Activated T-helper 1 cell treated with anti-CD3 and anti-CD28 coated beads, Interleukin-12 subunit alpha, Interleukin-12 subunit beta, Interleukin-2, Interleukin-4 antibody, amounts not matched to agents 30 ng/mL and 10 ng/mL and 1 ng/mL, durations not matched to agents 14 hours and 24 hours and 36 hours (primary cell): Measurements from ENCODE around the gene RHOBTB3. TPM values are rescaled to one million over a fixed set of nuclear protein-coding genes. Genes with fewer than 3 reads are reported as not detected.
"Not testable (repeated sequence)": the region's sequence is repeated elsewhere in the genome, so short reads cannot be mapped to it uniquely, and the experiment has no call there.

ENCODE experiments used
- DNase-seq: peaks from one replicate; pipeline ENCODE4 v3.0.0; 2021; ENCODE audit warnings: low spot score
- H3K27ac Mint-ChIP-seq: one replicate; pipeline ENCODE4 v1.8.0; 2021; ENCODE audit warnings: mild to moderate bottlenecking, mixed read lengths
- H3K27me3 Mint-ChIP-seq: one replicate; pipeline ENCODE4 v1.8.0; 2022; ENCODE audit warnings: mild to moderate bottlenecking, moderate library complexity, mixed read lengths; ENCODE audit not compliant: insufficient read depth
- H3K36me3 Mint-ChIP-seq: one replicate; pipeline ENCODE4 v1.8.0; 2021; ENCODE audit warnings: low read depth, mixed read lengths
- H3K4me1 Mint-ChIP-seq: one replicate; pipeline ENCODE4 v1.8.0; 2021; ENCODE audit warnings: low read depth, mixed read lengths
- H3K4me3 Mint-ChIP-seq: one replicate; pipeline ENCODE4 v1.8.0; 2021; ENCODE audit warnings: mild to moderate bottlenecking, moderate library complexity, mixed read lengths
- H3K9me3 Mint-ChIP-seq: one replicate; pipeline ENCODE4 v1.8.0; 2021; ENCODE audit warnings: mixed read lengths
- intact Hi-C: fragments of 100-400 bp; cut with micrococcal nuclease; formaldehyde crosslinking; loops from one replicate; pipeline ENCODE4 v1.15.1; 2024
- total RNA-seq: library from RNA; stranded (reverse); gene quantifications from 2 replicates; pipeline ENCODE4 v1.2.3, GENCODE V29; 2022

The RHOBTB3 gene
- total RNA-seq, 1 donor from 2014 or later: 0.36 TPM

- Mint-ChIP-seq H3K27ac (peak overlapping the region; percentile 77), H3K9me3 (peaks cover 3% of the 10 kb centered on the region), H3K27me3 (no peaks in the 10 kb centered on the region), H3K4me3 (peak overlapping the region; percentile 38), H3K36me3 (peaks cover 23% of the 10 kb centered on the region), H3K4me1 (peaks cover 54% of the 10 kb centered on the region)
- intact Hi-C loops: loop anchor here (1.0 kb wide), 3 partner anchors 14 to 27 kb away; partner anchors contain the start of gene GLRX
- DNase-seq: no peak
These were observed 77.0 kb downstream of the RHOBTB3 start for GRCh38 chr5:95808013-95808685.

DNA sequence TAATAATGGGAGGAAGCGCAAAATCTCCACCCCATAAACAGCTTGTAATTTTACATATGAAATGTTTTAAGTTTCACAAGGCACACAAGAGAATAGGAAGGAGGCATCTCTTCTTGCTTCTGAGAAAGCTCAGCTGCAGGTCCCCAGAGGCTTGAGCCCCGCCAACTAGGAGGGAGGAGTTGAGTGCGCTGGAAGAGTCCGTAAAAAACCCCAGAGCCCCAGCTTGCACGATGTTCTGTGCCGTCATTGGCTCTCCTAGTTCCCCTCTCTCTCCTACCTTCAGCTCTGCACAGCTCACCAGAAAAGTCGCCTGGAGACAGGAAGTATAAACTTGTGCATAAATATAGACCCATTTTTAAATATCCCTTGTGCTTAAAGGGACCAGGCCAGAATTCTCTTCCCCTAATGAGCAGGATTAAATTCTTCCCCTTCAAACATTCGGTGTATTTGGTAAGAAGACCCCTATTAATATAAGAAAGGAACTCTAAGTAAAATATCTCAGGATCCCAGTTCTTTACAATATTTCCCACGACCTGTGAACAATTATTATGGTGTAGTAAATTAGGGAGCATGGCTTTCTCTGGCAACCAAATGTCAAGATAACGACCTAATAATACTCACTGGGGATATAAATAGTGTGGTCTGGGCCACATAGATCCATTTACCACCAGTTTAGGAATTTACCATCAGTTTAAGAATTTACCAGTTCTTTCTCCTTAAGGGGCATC lies 77.7 kb downstream of the RHOBTB3 start:
- peaks cover 3% of the 10 kb centered on the region for H3K9me3 Mint-ChIP-seq
- peaks cover 58% of the 10 kb centered on the region for H3K4me1 Mint-ChIP-seq
- peak overlapping the region; percentile 77 for H3K27ac Mint-ChIP-seq
- peak overlapping the region; percentile 72 for H3K4me3 Mint-ChIP-seq
- intact Hi-C loops: loop anchor here (1.0 kb wide), 3 partner anchors 13 to 28 kb away; partner anchors contain the start of gene GLRX
- H3K27me3 Mint-ChIP-seq: no peaks in the 10 kb centered on the region
- peaks cover 27% of the 10 kb centered on the region for H3K36me3 Mint-ChIP-seq
- peak; percentile 81 for DNase-seq

- intact Hi-C loops: no loop called here
- Mint-ChIP-seq H3K4me1 (peaks cover 63% of the 10 kb centered on the region), H3K4me3 (peak overlapping the region; percentile 72), H3K9me3 (peaks cover 3% of the 10 kb centered on the region), H3K36me3 (peaks cover 29% of the 10 kb centered on the region), H3K27me3 (no peaks in the 10 kb centered on the region), H3K27ac (peak overlapping the region; percentile 77)
- DNase-seq: no peak
These were observed 78.4 kb downstream of the RHOBTB3 start for GRCh38 chr5:95809414-95809960.

GRCh38 chr5:95810305-95811125 lies 79.4 kb downstream of the RHOBTB3 start:
- Mint-ChIP-seq H3K9me3 (no peaks in the 10 kb centered on the region), H3K27ac (peak overlapping the region; percentile 73), H3K4me1 (peaks cover 71% of the 10 kb centered on the region), H3K4me3 (peak overlapping the region; percentile 72), H3K27me3 (no peaks in the 10 kb centered on the region), H3K36me3 (peaks cover 31% of the 10 kb centered on the region)
- DNase-seq: no peak
- intact Hi-C loops: no loop called here

DNA sequence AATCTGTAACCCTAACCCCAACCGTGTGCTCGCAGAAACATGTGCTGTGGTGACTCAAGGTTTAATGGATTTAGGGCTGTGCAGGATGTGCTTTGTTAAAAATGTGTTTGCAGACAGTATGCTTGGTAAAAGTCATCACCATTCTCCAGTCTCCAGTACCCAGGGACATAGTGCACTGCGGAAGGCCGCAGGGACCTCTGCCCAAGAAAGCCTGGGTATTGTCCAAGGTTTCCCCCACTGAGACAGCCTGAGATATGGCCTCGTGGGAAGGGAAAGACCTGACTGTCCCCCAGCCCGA lies 79.9 kb downstream of the RHOBTB3 start:
- Mint-ChIP-seq H3K27ac (peak overlapping the region; percentile 73), H3K36me3 (peaks cover 36% of the 10 kb centered on the region), H3K4me1 (peaks cover 77% of the 10 kb centered on the region), H3K4me3 (peak overlapping the region; percentile 72)
- H3K27me3 Mint-ChIP-seq, DNase-seq, H3K9me3 Mint-ChIP-seq, intact Hi-C loops: not testable (repeated sequence)

DNA sequence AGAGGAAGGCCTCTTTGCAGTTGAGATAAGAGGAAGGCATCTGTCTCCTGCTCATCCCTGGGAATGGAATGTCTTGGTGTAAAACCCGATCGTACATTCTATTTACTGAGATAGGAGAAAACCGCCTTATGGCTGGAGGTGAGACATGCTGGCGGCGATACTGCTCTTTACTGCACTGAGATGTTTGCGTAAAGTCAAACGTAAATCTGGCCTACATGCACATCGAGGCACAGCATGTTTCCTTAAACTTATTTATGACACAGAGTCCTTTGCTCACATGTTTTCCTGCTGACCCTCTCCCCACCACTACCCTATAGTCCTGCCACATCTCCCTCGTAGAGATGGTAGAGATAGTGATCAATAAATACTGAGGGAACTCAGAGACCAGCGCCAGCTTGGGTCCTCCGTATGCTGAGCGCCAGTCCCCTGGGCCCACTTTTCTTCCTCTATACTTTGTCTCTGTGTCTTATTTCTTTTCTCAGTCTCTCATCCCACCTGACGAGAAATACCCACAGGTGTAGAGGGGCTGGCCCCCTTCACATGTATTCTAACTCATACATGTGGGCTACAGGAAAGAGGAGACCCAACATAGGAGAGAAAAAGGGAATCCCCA lies 80.4 kb downstream of the RHOBTB3 start:
- intact Hi-C loops: loop anchor here (2.0 kb wide), 1 partner anchor 31 kb away; no protein-coding TSS in a partner anchor
- Mint-ChIP-seq H3K36me3 (peaks cover 38% of the 10 kb centered on the region), H3K4me3 (peak overlapping the region; percentile 28), H3K27ac (peak overlapping the region; percentile 40), H3K4me1 (peaks cover 82% of the 10 kb centered on the region)
- H3K9me3 Mint-ChIP-seq, DNase-seq, H3K27me3 Mint-ChIP-seq: not testable (repeated sequence)

DNA sequence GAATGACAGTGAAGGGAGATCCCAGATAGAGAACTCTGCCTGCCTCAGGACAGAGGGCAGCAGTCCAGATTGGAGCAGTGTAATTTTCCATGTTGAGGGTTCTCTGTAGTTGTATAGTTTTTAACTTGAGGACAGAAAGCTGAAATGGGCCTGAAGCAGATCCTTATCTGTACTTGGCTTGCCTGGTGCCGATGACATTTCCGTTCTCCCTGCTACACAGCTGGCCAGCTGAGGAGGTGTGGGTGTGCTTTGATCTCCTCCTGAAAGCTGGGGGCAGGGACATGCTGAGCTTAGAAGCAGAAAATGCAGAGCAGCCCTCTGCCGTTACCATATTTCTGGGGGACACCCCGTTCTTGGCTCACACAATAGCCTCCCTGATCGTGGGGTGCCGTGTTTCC lies 80.9 kb downstream of the RHOBTB3 start:
- peak overlapping the region; percentile 40 for H3K27ac Mint-ChIP-seq
- no peaks in the 10 kb centered on the region for H3K9me3 Mint-ChIP-seq
- no peak for DNase-seq
- H3K4me1 Mint-ChIP-seq: peaks cover 84% of the 10 kb centered on the region
- peaks cover 38% of the 10 kb centered on the region for H3K36me3 Mint-ChIP-seq
- intact Hi-C loops: loop anchor here (2.0 kb wide), 1 partner anchor 31 kb away; no protein-coding TSS in a partner anchor
- H3K4me3 Mint-ChIP-seq: peak overlapping the region; percentile 32
- H3K27me3 Mint-ChIP-seq: no peaks in the 10 kb centered on the region

GRCh38 chr5:95813035-95813434 lies 81.9 kb downstream of the RHOBTB3 start:
- Mint-ChIP-seq H3K36me3 (peaks cover 38% of the 10 kb centered on the region), H3K4me1 (peaks cover 90% of the 10 kb centered on the region)
- H3K4me3 Mint-ChIP-seq, H3K9me3 Mint-ChIP-seq, H3K27ac Mint-ChIP-seq, H3K27me3 Mint-ChIP-seq, DNase-seq: not testable (repeated sequence)
- intact Hi-C loops: loop anchor here (2.0 kb wide), 1 partner anchor 32 kb away; no protein-coding TSS in a partner anchor

GRCh38 chr5:95815155-95815729 lies 84.1 kb downstream of the RHOBTB3 start:
- peaks cover 83% of the 10 kb centered on the region for H3K4me1 Mint-ChIP-seq
- DNase-seq: no peak
- intact Hi-C loops: loop anchor here (5.0 kb wide), 1 partner anchor 1367 kb away; the partner anchor contains the start of gene RIOK2
- no peaks in the 10 kb centered on the region for H3K27me3 Mint-ChIP-seq
- H3K9me3 Mint-ChIP-seq: no peaks in the 10 kb centered on the region
- H3K27ac Mint-ChIP-seq: no peak overlapping the region
- peaks cover 38% of the 10 kb centered on the region for H3K36me3 Mint-ChIP-seq
- H3K4me3 Mint-ChIP-seq: no peak overlapping the region

GRCh38 chr5:95816341-95816740 lies 85.2 kb downstream of the RHOBTB3 start:
- Mint-ChIP-seq H3K9me3 (no peaks in the 10 kb centered on the region), H3K4me3 (no peak overlapping the region)

GRCh38 chr5:95816776-95817175 lies 85.6 kb downstream of the RHOBTB3 start:
- Mint-ChIP-seq H3K36me3 (peaks cover 36% of the 10 kb centered on the region), H3K9me3 (no peaks in the 10 kb centered on the region), H3K27me3 (no peaks in the 10 kb centered on the region), H3K4me1 (peaks cover 76% of the 10 kb centered on the region), H3K4me3 (no peak overlapping the region), H3K27ac (no peak overlapping the region)
- DNase-seq: no peak
- intact Hi-C loops: loop anchor here (5.0 kb wide), 1 partner anchor 1366 kb away; the partner anchor contains the start of gene RIOK2

More at GRCh38 chr5:95816341-95816740, 85.2 kb downstream of the RHOBTB3 start:
- peaks cover 38% of the 10 kb centered on the region for H3K36me3 Mint-ChIP-seq
- no peak for DNase-seq
- no peak overlapping the region for H3K27ac Mint-ChIP-seq
- peaks cover 76% of the 10 kb centered on the region for H3K4me1 Mint-ChIP-seq
- no peaks in the 10 kb centered on the region for H3K27me3 Mint-ChIP-seq
- intact Hi-C loops: loop anchor here (5.0 kb wide), 1 partner anchor 1366 kb away; the partner anchor contains the start of gene RIOK2
